ENCODE data around the gene NIF3L1. TPM values are rescaled to one million over a fixed set of nuclear protein-coding genes. Genes with fewer than 3 reads are reported as not detected.

The NIF3L1 gene
- total and polyA plus RNA-seq, 2 of the 8 experiments (the other 6 are each of a cell fraction or from before 2014, with no cell fraction given) = 63.4 to 126 TPM

DNA sequence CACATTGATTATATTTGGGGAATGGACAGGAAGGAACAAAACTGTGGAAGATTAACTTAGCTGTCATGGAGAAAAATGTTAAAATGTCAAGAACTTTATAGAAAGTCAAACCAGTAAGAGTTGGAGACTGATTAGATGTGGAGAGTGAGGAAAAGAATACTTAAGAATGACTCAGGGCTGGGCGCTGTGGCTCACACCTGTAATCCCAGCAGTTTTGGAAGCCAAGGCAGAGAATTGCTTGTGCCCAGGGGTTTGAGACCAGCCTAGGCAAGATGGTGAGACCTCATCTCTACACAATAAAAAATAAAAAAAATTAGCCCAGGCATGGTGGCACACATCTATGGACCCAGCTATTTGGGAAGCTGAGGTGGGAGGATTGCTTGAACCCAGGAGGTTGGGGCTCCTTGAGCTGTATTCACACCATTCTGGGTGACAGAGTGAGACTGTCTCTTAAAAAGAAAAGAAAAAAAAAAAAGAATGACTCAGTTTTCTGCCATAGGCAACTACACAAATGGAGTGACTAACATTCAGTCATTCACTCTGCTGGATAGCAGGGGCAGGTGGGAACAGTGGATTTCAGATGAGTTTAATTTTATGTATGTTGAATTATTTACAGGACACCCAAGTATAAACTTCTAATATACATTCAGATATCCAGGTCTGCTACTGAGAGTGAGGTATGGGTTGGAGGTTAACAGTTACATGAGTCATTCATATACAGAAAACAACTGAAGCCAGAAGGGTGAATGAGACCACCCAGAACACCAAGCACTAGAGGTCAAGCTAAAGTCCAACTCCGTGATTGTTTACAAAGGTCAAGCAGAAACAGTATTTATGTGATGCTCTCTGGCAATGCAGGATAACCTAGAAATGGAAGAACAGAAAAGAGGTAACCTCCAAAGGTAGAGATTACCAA is 40.4 kb downstream of the NIF3L1 start:
- FAIRE-seq (no peak), DNase-seq (ENCODE audit: low read depth in 1 of 2, low spot score in 2 of 2) (no peak)
- 94% methylated on average over 2 of the region's 2 CpGs; no CpG with 5 or more reads in 1 of the 2 experiments for WGBS, 2 experiments (ENCODE audit: extremely low coverage in 1 of 2, insufficient coverage in 1 of 2, insufficient read length in 1 of 2, insufficient replicate concordance in 2 of 2, low coverage in 1 of 2, low lambda C conversion rate in 2 of 2, missing lambda C conversion rate in 1 of 2)
- H3K4me3 ChIP-seq (ENCODE audit: extremely low read depth in 1 of 4, insufficient read depth in 2 of 4, low read depth in 3 of 4, low read length in 4 of 4) = no peak overlapping the region
- no peaks in the 10 kb centered on the region for H3K4me1 ChIP-seq (replicated peaks in 1 of 4; ENCODE audit: control insufficient read depth in 3 of 4, insufficient read depth in 4 of 4, low read length in 3 of 4)
- H3K9me3 ChIP-seq (ENCODE audit: insufficient read depth in 2 of 2, low read depth in 1 of 2, low read length in 1 of 2) = no peaks in the 10 kb centered on the region
- H2BK20ac ChIP-seq (ENCODE audit: low read length) = no peak overlapping the region
- no peaks in the 10 kb centered on the region for H3K79me2 ChIP-seq (ENCODE audit: control insufficient read depth in 1 of 2, insufficient read depth in 2 of 2, low read length in 2 of 2)
- no peak overlapping the region for H2BK15ac ChIP-seq (ENCODE audit: low read length)
- peaks cover 5 to 62% (median 35%) of the 10 kb centered on the region in 4 experiments for H3K36me3 ChIP-seq (ENCODE audit: control insufficient read depth in 2 of 4, insufficient read depth in 4 of 4, low read length in 3 of 4)
- H3K23ac ChIP-seq (ENCODE audit: insufficient read length) = no peak overlapping the region
- no peak overlapping the region for H4K5ac ChIP-seq (ENCODE audit: insufficient read length, low read depth, low read length)
- H3K23me2 ChIP-seq (ENCODE audit: low read depth, low read length) = no peaks in the 10 kb centered on the region
- H4K91ac ChIP-seq (replicated peaks; ENCODE audit: insufficient read length, low read length) = no peak overlapping the region
- ChIA-PET CTCF (ENCODE audit: partially characterized antibody) (interaction anchor here (0.7 to 1.3 kb wide), 4 partner anchors 11 to 248 kb away, joined by 3 read pairs; no protein-coding TSS in a partner anchor), POLR2A (ENCODE audit: partially characterized antibody) (interaction anchor here (0.7 kb wide), 1 partner anchor 35 kb away, joined by 4 read pairs; no protein-coding TSS in a partner anchor)
- no peak overlapping the region for H3K14ac ChIP-seq (ENCODE audit: insufficient read length)
- no peak overlapping the region for H3K27ac ChIP-seq (ENCODE audit: low read depth, low read length)
- no peaks in the 10 kb centered on the region for H3K27me3 ChIP-seq (replicated peaks in 1 of 4; ENCODE audit: control insufficient read depth in 3 of 4, extremely low read depth in 1 of 4, insufficient read depth in 3 of 4, low read length in 3 of 4)
- H3K56ac ChIP-seq (replicated peaks; ENCODE audit: insufficient read length, low read depth, low read length) = no peak overlapping the region
- H2AFZ ChIP-seq (ENCODE audit: low read length) = no peak overlapping the region
- no peak overlapping the region for H2BK120ac ChIP-seq (replicated peaks; ENCODE audit: low read depth, low read length)
- H2BK12ac ChIP-seq (ENCODE audit: low read depth, low read length) = no peak overlapping the region
- H3K18ac ChIP-seq (ENCODE audit: extremely low read depth, low read length) = no peak overlapping the region
- H4K8ac ChIP-seq (ENCODE audit: extremely low read depth, insufficient read depth, low read length) = no peak overlapping the region
- no peaks in the 10 kb centered on the region for H3K79me1 ChIP-seq (ENCODE audit: low read depth, low read length)
- H3K4ac ChIP-seq (replicated peaks; ENCODE audit: insufficient read length, low read depth, low read length) = no peak overlapping the region
- no peak overlapping the region for H2AK5ac ChIP-seq (ENCODE audit: low read depth, low read length)
- peaks cover 0 to 2% of the 10 kb centered on the region in 2 experiments for H4K20me1 ChIP-seq (replicated peaks in 1 of 2; ENCODE audit: control insufficient read depth in 1 of 2, insufficient read depth in 2 of 2, low read length in 2 of 2)
- H3K4me2 ChIP-seq (ENCODE audit: insufficient read depth in 1 of 2, low read depth in 2 of 2, low read length in 2 of 2) = no peak overlapping the region
- no peak overlapping the region for H3K9ac ChIP-seq (replicated peaks in 1 of 4; ENCODE audit: extremely low read depth in 1 of 4, low read depth in 3 of 4, low read length in 3 of 4)
- H2BK5ac ChIP-seq (ENCODE audit: low read depth, low read length) = no peak overlapping the region
- TF ChIP-seq KDM1A (IDR thresholded peaks at IDR 0.05; ENCODE audit: borderline replicate concordance, low read length) (no peak), POU5F1 (IDR thresholded peaks at IDR 0.05; ENCODE audit: low read depth, low read length) (no peak), BRCA1 (IDR thresholded peaks at IDR 0.05; ENCODE audit: low read depth, low read length) (no peak), MAFK (IDR thresholded peaks at IDR 0.05; ENCODE audit: low read depth, low read length) (no peak), SP4 (IDR thresholded peaks at IDR 0.05; ENCODE audit: low read length) (no peak), CTCF (IDR thresholded peaks at IDR 0.05; ENCODE audit: control extremely low read depth in 1 of 3, insufficient read depth in 1 of 3, low read depth in 1 of 3, low read length in 3 of 3) (no peak), SAP30 (IDR thresholded peaks at IDR 0.05; ENCODE audit: insufficient read depth, insufficient replicate concordance, low read length) (no peak)
- TF ChIP-seq, protein P1, sequence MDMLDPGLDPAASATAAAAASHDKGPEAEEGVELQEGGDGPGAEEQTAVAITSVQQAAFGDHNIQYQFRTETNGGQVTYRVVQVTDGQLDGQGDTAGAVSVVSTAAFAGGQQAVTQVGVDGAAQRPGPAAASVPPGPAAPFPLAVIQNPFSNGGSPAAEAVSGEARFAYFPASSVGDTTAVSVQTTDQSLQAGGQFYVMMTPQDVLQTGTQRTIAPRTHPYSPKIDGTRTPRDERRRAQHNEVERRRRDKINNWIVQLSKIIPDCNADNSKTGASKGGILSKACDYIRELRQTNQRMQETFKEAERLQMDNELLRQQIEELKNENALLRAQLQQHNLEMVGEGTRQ (IDR thresholded peaks at IDR 0.05; ENCODE audit: low read length) = no peak
